Endothelial cell of umbilical vein (primary cell): ENCODE results near the gene PDE6C. TPM values are rescaled to one million over a fixed set of nuclear protein-coding genes. Genes with fewer than 3 reads are reported as not detected.

Source experiments
- BruUV-seq: library from RNA; stranded (reverse); fragments of 400-500 nt; replicated peaks from 2 replicates; lab custom pipeline; 2021; lab: Mats Ljungman, UMichigan
- CTCF ChIA-PET: fragments of 300-600, 350-600 bp; sonication (Branson Sonifier 250); formaldehyde crosslinking; loops from one replicate; lab custom pipeline; 2021; ENCODE audit warnings: antibody characterized with exemption, inconsistent platforms; lab: Charles Lee
- POLR2A ChIA-PET: fragments of 300-600, 350-600 bp; sonication (Branson Sonifier 250); formaldehyde crosslinking; loops from one replicate; lab custom pipeline; 2021; ENCODE audit warnings: antibody characterized with exemption, inconsistent platforms; lab: Charles Lee
- DNase-seq: peaks from one replicate; pipeline ENCODE4 v3.0.0-alpha.2; 2011; ENCODE audit warnings: low read depth, low spot score
- FAIRE-seq: peaks from 2 replicates; lab custom pipeline; 2011; peaks lifted over from hg19 to GRCh38; lab: Jason Lieb, UNC
- H2AFZ ChIP-seq: 2 replicates; pipeline ENCODE4 v1.6.0; 2012; ENCODE audit warnings: low read depth, low read length, control low read depth, inconsistent platforms
- H3K27ac ChIP-seq: 2 replicates; pipeline ENCODE4 v1.5.1; 2011; ENCODE audit warnings: low read depth, mild to moderate bottlenecking, control low read depth, low read length, moderate library complexity; ENCODE audit not compliant: insufficient read depth
- H3K27me3 ChIP-seq, 2 experiments: 2 replicates each; pipeline versions ENCODE4 v1.6.0 to v1.6.1; 2011; ENCODE audit warnings: low read length in 2 of 2, mixed read lengths in 1 of 2; ENCODE audit not compliant: control insufficient read depth in 2 of 2, insufficient read depth in 2 of 2
- H3K36me3 ChIP-seq, 2 experiments: 2 replicates in 1 of 2; 3 replicates in 1 of 2; pipeline ENCODE4 v1.5.1; 2011; ENCODE audit warnings: low read length in 2 of 2, mild to moderate bottlenecking in 1 of 2, moderate library complexity in 1 of 2; ENCODE audit not compliant: control insufficient read depth in 2 of 2, insufficient read depth in 2 of 2; ENCODE audit errors: extremely low read depth in 1 of 2
- H3K4me1 ChIP-seq: 3 replicates; pipeline ENCODE4 v1.5.1; 2011; ENCODE audit warnings: mild to moderate bottlenecking, low read length; ENCODE audit not compliant: control insufficient read depth, insufficient read depth; ENCODE audit errors: extremely low read depth
- H3K4me2 ChIP-seq: 2 replicates; pipeline ENCODE4 v1.6.1; 2011; ENCODE audit warnings: low read length, control low read depth, mixed read lengths; ENCODE audit not compliant: insufficient read depth
- H3K4me3 ChIP-seq, 3 experiments: fragments of 200-600 bp in 1 of 3; sonication (generic), shearing (Covaris generic) in 1 of 3; replicated peaks in 1 of 3; 2 replicates each; pipeline ENCODE4 v1.5.1; 2011 to 2016; ENCODE audit warnings: control low read depth in 3 of 3, low read length in 3 of 3, mild to moderate bottlenecking in 2 of 3, inconsistent platforms in 1 of 3, low read depth in 1 of 3, moderate library complexity in 1 of 3; ENCODE audit not compliant: insufficient read depth in 1 of 3
- H3K79me2 ChIP-seq: 2 replicates; pipeline ENCODE4 v1.6.0; 2012; ENCODE audit warnings: low read length, inconsistent platforms; ENCODE audit not compliant: control insufficient read depth, insufficient read depth
- H3K9ac ChIP-seq: replicated peaks from 2 replicates; pipeline ENCODE3; 2011; ENCODE audit warnings: low read length, control low read depth; ENCODE audit not compliant: insufficient read depth; ENCODE audit errors: extremely low read depth
- H3K9me1 ChIP-seq: replicated peaks from 3 replicates; pipeline ENCODE4 v1.6.0; 2011; ENCODE audit warnings: mild to moderate bottlenecking, low read length; ENCODE audit not compliant: control insufficient read depth, insufficient read depth; ENCODE audit errors: extremely low read depth
- H3K9me3 ChIP-seq: replicated peaks from 2 replicates; pipeline ENCODE4 v1.5.1; 2012; ENCODE audit warnings: low read length, inconsistent platforms; ENCODE audit not compliant: control insufficient read depth, insufficient read depth
- H4K20me1 ChIP-seq: replicated peaks from 2 replicates; pipeline ENCODE3; 2011; ENCODE audit warnings: mild to moderate bottlenecking, low read length; ENCODE audit not compliant: control insufficient read depth, insufficient read depth; ENCODE audit errors: extremely low read depth
- CTCF ChIP-seq, 2 donors: IDR thresholded peaks; 1 replicate in 1 of 2; 2 replicates in 1 of 2; pipeline ENCODE4 v1.5.1; 2011; ENCODE audit warnings: low read length in 2 of 2, mild to moderate bottlenecking in 2 of 2, moderate library complexity in 2 of 2, control low read depth in 1 of 2, inconsistent platforms in 1 of 2, low read depth in 1 of 2; ENCODE audit not compliant: insufficient read depth in 1 of 2; ENCODE audit errors: extremely low read depth in 1 of 2
- EZH2 ChIP-seq: IDR thresholded peaks from 2 replicates; pipeline ENCODE4 v1.6.1; 2012; ENCODE audit warnings: borderline replicate concordance, low read depth, mild to moderate bottlenecking, moderate library complexity, low read length, inconsistent platforms; ENCODE audit not compliant: severe bottlenecking
- FOS ChIP-seq: IDR thresholded peaks from 2 replicates; pipeline ENCODE4 v1.6.1; 2011; ENCODE audit warnings: mild to moderate bottlenecking, low read length, moderate library complexity, borderline replicate concordance; ENCODE audit not compliant: insufficient read depth
- GATA2 ChIP-seq: IDR thresholded peaks from 2 replicates; pipeline ENCODE4 v1.7.0; 2011; ENCODE audit warnings: low read depth, mild to moderate bottlenecking, moderate library complexity, mixed read lengths, low read length; ENCODE audit not compliant: insufficient read length, insufficient read depth
- JUN ChIP-seq: IDR thresholded peaks from 2 replicates; pipeline ENCODE4 v1.6.1; 2011; ENCODE audit warnings: borderline replicate concordance, low read depth; ENCODE audit not compliant: insufficient read length, insufficient read depth
- MAX ChIP-seq: IDR thresholded peaks from 2 replicates; pipeline ENCODE4 v1.6.1; 2011; ENCODE audit not compliant: insufficient read depth, insufficient read length
- MYC ChIP-seq: IDR thresholded peaks from one replicate; pipeline ENCODE4 v1.6.1; 2011; ENCODE audit warnings: mild to moderate bottlenecking, low read depth, low read length
- POLR2A ChIP-seq: IDR thresholded peaks from 2 replicates; pipeline ENCODE4 v1.6.1; 2012; ENCODE audit warnings: low read depth, mild to moderate bottlenecking, control low read depth, low read length
- POLR2AphosphoS5 ChIP-seq: IDR thresholded peaks from 2 replicates; pipeline ENCODE4 v1.6.1; 2012; ENCODE audit warnings: low read depth, mild to moderate bottlenecking, control low read depth, low read length, moderate library complexity; ENCODE audit not compliant: insufficient read depth
- dilution Hi-C: fragments of 300-500 bp; cut with MboI; formaldehyde crosslinking; loops from one replicate; pipeline ENCODE4 v1.15.0; 2019; ENCODE audit warnings: low sequenced_read_pairs; ENCODE audit not compliant: extremely low pct_ligation_motif_present
- intact Hi-C: fragments of 100-400 bp; cut with micrococcal nuclease; formaldehyde crosslinking; loops from one replicate; pipeline ENCODE4 v1.10.0; 2022
- polyA plus RNA-seq, 4 experiments: library from polyadenylated mRNA; depleted of rRNA in 3 of 4; stranded (reverse) in 3 of 4; unstranded in 1 of 4; fragments of >200 nt; gene quantifications; 2 replicates each; pipeline versions ENCODE4 v1.2.1 to v1.2.3, GENCODE V29; 2011 to 2012; ENCODE audit warnings: missing spikeins in 1 of 4
- total RNA-seq: library from RNA; stranded (reverse); gene quantifications from 2 replicates; pipeline ENCODE4 v1.2.3, GENCODE V29; 2021

Gene PDE6C
- total and polyA plus RNA-seq, 2 donors (not counting 3 experiments of a cell fraction or from before 2014, with no cell fraction given), result not detected

- no peaks in the 10 kb centered on the region for H3K36me3 ChIP-seq
- dilution Hi-C loops, result no loop called here
- no peak for TF ChIP-seq POLR2A
- no peak for TF ChIP-seq EZH2
- no peak for TF ChIP-seq MAX
- TF ChIP-seq FOS, result no peak
- TF ChIP-seq JUN, result no peak
- TF ChIP-seq CTCF (IDR thresholded peaks at IDR 0.05; ENCODE audit: extremely low read depth in 1 of 2, insufficient read depth in 1 of 2, low read depth in 1 of 2, low read length in 2 of 2), result no peak
- no peak for TF ChIP-seq MYC
- TF ChIP-seq GATA2, result no peak
- TF ChIP-seq POLR2AphosphoS5, result no peak
- peaks cover 26 to 37% of the 10 kb centered on the region in 2 experiments for H3K27me3 ChIP-seq
- no peak overlapping the region for H2AFZ ChIP-seq
- no peaks in the 10 kb centered on the region for H3K4me1 ChIP-seq
- H3K27ac ChIP-seq, result no peak overlapping the region
- no peak overlapping the region for H3K4me3 ChIP-seq
- H3K9me1 ChIP-seq, result no peaks in the 10 kb centered on the region
- intact Hi-C loops, result no loop called here
- BruUV-seq, result no TSS peak
- no peaks in the 10 kb centered on the region for H3K79me2 ChIP-seq
- H4K20me1 ChIP-seq, result no peaks in the 10 kb centered on the region
- CTCF ChIA-PET, result no interaction called here
- H3K9me3 ChIP-seq, result no peaks in the 10 kb centered on the region
- H3K9ac ChIP-seq, result no peak overlapping the region
- FAIRE-seq, result no peak
- no peak for DNase-seq
- H3K4me2 ChIP-seq, result no peak overlapping the region
- POLR2A ChIA-PET, result no interaction called here
These were observed 14.2 kb upstream of the PDE6C start for GRCh38 chr10:93598157-93598556.
